ENCODE results near the gene PAPSS2. TPM values are rescaled to one million over a fixed set of nuclear protein-coding genes. Genes with fewer than 3 reads are reported as not detected.

The PAPSS2 gene
- total RNA-seq, 1 donor from 2014 or later, result 7.3 TPM

- Mint-ChIP-seq H3K27ac (no peak overlapping the region), H3K9me3 (ENCODE audit: low read depth) (no peaks in the 10 kb centered on the region), H3K4me1 (ENCODE audit: low read depth) (peaks cover 17% of the 10 kb centered on the region), H3K4me3 (ENCODE audit: low read depth) (no peak overlapping the region), H3K27me3 (no peaks in the 10 kb centered on the region), H3K36me3 (ENCODE audit: insufficient read depth) (no peaks in the 10 kb centered on the region)
- TF ChIP-seq CTCF (IDR thresholded peaks at IDR 0.05; ENCODE audit: unreplicated experiment), result no peak
- DNase-seq (ENCODE audit: low spot score, unreplicated experiment), result no peak
These were observed 56.6 kb downstream of the PAPSS2 start for GRCh38 chr10:87716348-87716670.

- DNase-seq (ENCODE audit: low spot score, unreplicated experiment), result no peak
- Mint-ChIP-seq H3K4me1 (ENCODE audit: low read depth) (peaks cover 11% of the 10 kb centered on the region), H3K27me3 (no peaks in the 10 kb centered on the region), H3K4me3 (ENCODE audit: low read depth) (no peak overlapping the region), H3K27ac (no peak overlapping the region), H3K36me3 (ENCODE audit: insufficient read depth) (no peaks in the 10 kb centered on the region), H3K9me3 (ENCODE audit: low read depth) (no peaks in the 10 kb centered on the region)
- no peak for TF ChIP-seq CTCF (IDR thresholded peaks at IDR 0.05; ENCODE audit: unreplicated experiment)
These were observed 61.0 kb downstream of the PAPSS2 start for GRCh38 chr10:87720665-87721064.

GRCh38 chr10:87721781-87722180 lies 62.1 kb downstream of the PAPSS2 start:
- no peak for TF ChIP-seq CTCF (IDR thresholded peaks at IDR 0.05; ENCODE audit: unreplicated experiment)
- Mint-ChIP-seq H3K4me1 (ENCODE audit: low read depth) (peaks cover 11% of the 10 kb centered on the region), H3K9me3 (ENCODE audit: low read depth) (no peaks in the 10 kb centered on the region), H3K27ac (no peak overlapping the region), H3K36me3 (ENCODE audit: insufficient read depth) (no peaks in the 10 kb centered on the region), H3K27me3 (no peaks in the 10 kb centered on the region), H3K4me3 (ENCODE audit: low read depth) (no peak overlapping the region)
- no peak for DNase-seq (ENCODE audit: low spot score, unreplicated experiment)

DNA sequence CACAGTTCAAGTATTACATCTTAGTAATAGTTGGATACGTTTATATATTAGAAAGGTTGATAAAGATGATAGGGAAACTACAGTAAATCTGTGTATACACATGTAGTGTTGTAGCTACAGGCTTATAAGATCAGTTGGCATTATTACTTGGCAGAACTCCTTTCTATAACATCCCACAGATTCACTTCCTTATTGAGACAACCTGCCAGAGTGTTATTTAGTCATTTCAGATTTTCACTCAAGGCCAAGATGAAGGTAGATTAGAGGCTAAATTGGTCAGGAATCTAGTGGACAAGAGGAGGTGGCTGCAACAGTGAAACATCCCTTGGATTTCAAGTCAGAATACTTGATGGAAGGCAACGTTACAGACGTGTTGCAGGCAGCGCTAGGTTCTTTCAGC lies 63.0 kb downstream of the PAPSS2 start:
- no peaks in the 10 kb centered on the region for H3K9me3 Mint-ChIP-seq (ENCODE audit: low read depth)
- H3K36me3 Mint-ChIP-seq (ENCODE audit: insufficient read depth), result no peaks in the 10 kb centered on the region
- H3K27me3 Mint-ChIP-seq, result no peaks in the 10 kb centered on the region
- H3K27ac Mint-ChIP-seq, result no peak overlapping the region
- peaks cover 11% of the 10 kb centered on the region for H3K4me1 Mint-ChIP-seq (ENCODE audit: low read depth)
- no peak for TF ChIP-seq CTCF (IDR thresholded peaks at IDR 0.05; ENCODE audit: unreplicated experiment)
- no peak overlapping the region for H3K4me3 Mint-ChIP-seq (ENCODE audit: low read depth)
- no peak for DNase-seq (ENCODE audit: low spot score, unreplicated experiment)

- H3K27ac Mint-ChIP-seq, result no peak overlapping the region
These were observed 63.8 kb downstream of the PAPSS2 start for GRCh38 chr10:87723500-87723899.

More at GRCh38 chr10:87723500-87723899, 63.8 kb downstream of the PAPSS2 start:
- no peak for TF ChIP-seq CTCF (IDR thresholded peaks at IDR 0.05; ENCODE audit: unreplicated experiment)
- Mint-ChIP-seq H3K4me1 (ENCODE audit: low read depth) (peaks cover 11% of the 10 kb centered on the region), H3K4me3 (ENCODE audit: low read depth) (no peak overlapping the region), H3K9me3 (ENCODE audit: low read depth) (no peaks in the 10 kb centered on the region), H3K36me3 (ENCODE audit: insufficient read depth) (no peaks in the 10 kb centered on the region), H3K27me3 (no peaks in the 10 kb centered on the region)
- DNase-seq (ENCODE audit: low spot score, unreplicated experiment), result no peak
